HG03439 (cell line): ENCODE data around the gene LRRC38.
"Not testable (repeated sequence)": the region's sequence is repeated elsewhere in the genome, so short reads cannot be mapped to it uniquely, and the experiment has no call there.

Source experiments
- ATAC-seq: cut with Tn5 transposase; IDR thresholded peaks from one replicate; pipeline ENCODE4 v1.9.1; 2021; ENCODE audit warnings: mild to moderate bottlenecking, moderate library complexity; ENCODE audit not compliant: unreplicated experiment

LRRC38 gene

GRCh38 chr1:13469343-13469742 is 44.5 kb downstream of the LRRC38 start:
- no peak for ATAC-seq

- ATAC-seq, result no peak
These were observed 48.3 kb downstream of the LRRC38 start for GRCh38 chr1:13465515-13465914.

GRCh38 chr1:13462682-13463081 is 51.1 kb downstream of the LRRC38 start:
- no peak for ATAC-seq

GRCh38 chr1:13461977-13462376 is 51.8 kb downstream of the LRRC38 start:
- ATAC-seq, result no peak

GRCh38 chr1:13456904-13457532 is 56.8 kb downstream of the LRRC38 start:
- ATAC-seq, result no peak

- no peak for ATAC-seq
These were observed 62.3 kb downstream of the LRRC38 start for GRCh38 chr1:13451399-13451965.

GRCh38 chr1:13450204-13450603 is 63.6 kb downstream of the LRRC38 start:
- ATAC-seq, result no peak

GRCh38 chr1:13443335-13443979 is 70.3 kb downstream of the LRRC38 start:
- no peak for ATAC-seq

GRCh38 chr1:13439104-13439783 is 74.6 kb downstream of the LRRC38 start:
- not testable (repeated sequence) for ATAC-seq

- no peak for ATAC-seq
These were observed 78.3 kb downstream of the LRRC38 start for GRCh38 chr1:13435458-13435857.

- not testable (repeated sequence) for ATAC-seq
These were observed 80.0 kb downstream of the LRRC38 start for GRCh38 chr1:13433694-13434358.

- no peak for ATAC-seq
These were observed 81.6 kb downstream of the LRRC38 start for GRCh38 chr1:13432251-13432650.

- ATAC-seq, result no peak
These were observed 83.3 kb downstream of the LRRC38 start for GRCh38 chr1:13430495-13430894.
